ENCODE measurements around the gene SHKBP1. TPM values are rescaled to one million over a fixed set of nuclear protein-coding genes. Genes with fewer than 3 reads are reported as not detected.

Gene SHKBP1
- total and polyA plus RNA-seq, 9 of the 15 experiments (the other 6 are each of a cell fraction or from before 2014, with no cell fraction given), result 1.2 to 58.1 (median 22.3) TPM

DNA sequence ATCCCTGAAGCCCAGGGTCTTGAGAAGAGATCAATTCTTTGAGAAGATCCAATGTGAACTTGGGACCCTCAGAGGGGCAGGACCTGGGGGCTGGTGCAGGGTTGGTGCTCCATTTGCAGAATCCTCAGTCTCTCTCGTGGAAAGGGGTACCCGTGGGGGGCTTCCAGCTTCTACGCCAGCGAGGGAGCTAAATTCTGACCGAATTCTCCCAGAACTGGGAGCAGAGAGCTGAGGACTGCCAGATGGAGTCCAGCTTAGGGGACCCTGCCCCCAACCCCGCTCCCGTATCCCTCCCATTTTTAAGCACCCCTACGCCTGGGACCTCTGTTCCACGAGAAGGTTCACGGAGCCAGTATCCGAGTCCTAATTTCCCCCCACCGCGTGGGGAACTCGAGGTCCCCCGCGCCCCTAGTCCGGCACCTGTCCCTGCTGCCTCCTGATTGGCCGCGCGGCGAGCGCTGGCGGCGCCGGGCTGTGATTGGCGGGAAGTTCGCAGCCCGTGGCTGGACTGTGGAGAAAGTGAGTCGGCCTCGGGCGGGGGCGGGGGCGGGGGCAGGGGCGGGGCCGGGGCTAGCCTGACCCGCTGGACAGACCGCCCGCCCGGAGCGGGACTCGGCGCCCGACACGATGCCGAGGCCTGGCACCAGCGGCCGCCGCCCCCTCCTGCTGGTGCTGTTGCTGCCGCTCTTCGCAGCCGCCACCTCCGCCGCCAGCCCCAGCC, 20.1 kb downstream of the SHKBP1 start (continued):
- TF ChIP-seq CREB3L1 (IDR thresholded peaks at IDR 0.05; ENCODE audit: borderline replicate concordance, low read depth), result no peak
- peak; percentile 89 for TF ChIP-seq LCOR (CRISPR knock-in tag; IDR thresholded peaks at IDR 0.05)
- TF ChIP-seq RBFOX2 (IDR thresholded peaks at IDR 0.05; ENCODE audit: low read depth, low read length), result peak; percentile 62
- TF ChIP-seq FUS (optimal IDR thresholded peaks at IDR 0.05; ENCODE audit: low read depth, low read length), result no peak
- no peak for TF ChIP-seq MAFK (IDR thresholded peaks at IDR 0.05; ENCODE audit: low read length)
- TF ChIP-seq, protein P1, sequence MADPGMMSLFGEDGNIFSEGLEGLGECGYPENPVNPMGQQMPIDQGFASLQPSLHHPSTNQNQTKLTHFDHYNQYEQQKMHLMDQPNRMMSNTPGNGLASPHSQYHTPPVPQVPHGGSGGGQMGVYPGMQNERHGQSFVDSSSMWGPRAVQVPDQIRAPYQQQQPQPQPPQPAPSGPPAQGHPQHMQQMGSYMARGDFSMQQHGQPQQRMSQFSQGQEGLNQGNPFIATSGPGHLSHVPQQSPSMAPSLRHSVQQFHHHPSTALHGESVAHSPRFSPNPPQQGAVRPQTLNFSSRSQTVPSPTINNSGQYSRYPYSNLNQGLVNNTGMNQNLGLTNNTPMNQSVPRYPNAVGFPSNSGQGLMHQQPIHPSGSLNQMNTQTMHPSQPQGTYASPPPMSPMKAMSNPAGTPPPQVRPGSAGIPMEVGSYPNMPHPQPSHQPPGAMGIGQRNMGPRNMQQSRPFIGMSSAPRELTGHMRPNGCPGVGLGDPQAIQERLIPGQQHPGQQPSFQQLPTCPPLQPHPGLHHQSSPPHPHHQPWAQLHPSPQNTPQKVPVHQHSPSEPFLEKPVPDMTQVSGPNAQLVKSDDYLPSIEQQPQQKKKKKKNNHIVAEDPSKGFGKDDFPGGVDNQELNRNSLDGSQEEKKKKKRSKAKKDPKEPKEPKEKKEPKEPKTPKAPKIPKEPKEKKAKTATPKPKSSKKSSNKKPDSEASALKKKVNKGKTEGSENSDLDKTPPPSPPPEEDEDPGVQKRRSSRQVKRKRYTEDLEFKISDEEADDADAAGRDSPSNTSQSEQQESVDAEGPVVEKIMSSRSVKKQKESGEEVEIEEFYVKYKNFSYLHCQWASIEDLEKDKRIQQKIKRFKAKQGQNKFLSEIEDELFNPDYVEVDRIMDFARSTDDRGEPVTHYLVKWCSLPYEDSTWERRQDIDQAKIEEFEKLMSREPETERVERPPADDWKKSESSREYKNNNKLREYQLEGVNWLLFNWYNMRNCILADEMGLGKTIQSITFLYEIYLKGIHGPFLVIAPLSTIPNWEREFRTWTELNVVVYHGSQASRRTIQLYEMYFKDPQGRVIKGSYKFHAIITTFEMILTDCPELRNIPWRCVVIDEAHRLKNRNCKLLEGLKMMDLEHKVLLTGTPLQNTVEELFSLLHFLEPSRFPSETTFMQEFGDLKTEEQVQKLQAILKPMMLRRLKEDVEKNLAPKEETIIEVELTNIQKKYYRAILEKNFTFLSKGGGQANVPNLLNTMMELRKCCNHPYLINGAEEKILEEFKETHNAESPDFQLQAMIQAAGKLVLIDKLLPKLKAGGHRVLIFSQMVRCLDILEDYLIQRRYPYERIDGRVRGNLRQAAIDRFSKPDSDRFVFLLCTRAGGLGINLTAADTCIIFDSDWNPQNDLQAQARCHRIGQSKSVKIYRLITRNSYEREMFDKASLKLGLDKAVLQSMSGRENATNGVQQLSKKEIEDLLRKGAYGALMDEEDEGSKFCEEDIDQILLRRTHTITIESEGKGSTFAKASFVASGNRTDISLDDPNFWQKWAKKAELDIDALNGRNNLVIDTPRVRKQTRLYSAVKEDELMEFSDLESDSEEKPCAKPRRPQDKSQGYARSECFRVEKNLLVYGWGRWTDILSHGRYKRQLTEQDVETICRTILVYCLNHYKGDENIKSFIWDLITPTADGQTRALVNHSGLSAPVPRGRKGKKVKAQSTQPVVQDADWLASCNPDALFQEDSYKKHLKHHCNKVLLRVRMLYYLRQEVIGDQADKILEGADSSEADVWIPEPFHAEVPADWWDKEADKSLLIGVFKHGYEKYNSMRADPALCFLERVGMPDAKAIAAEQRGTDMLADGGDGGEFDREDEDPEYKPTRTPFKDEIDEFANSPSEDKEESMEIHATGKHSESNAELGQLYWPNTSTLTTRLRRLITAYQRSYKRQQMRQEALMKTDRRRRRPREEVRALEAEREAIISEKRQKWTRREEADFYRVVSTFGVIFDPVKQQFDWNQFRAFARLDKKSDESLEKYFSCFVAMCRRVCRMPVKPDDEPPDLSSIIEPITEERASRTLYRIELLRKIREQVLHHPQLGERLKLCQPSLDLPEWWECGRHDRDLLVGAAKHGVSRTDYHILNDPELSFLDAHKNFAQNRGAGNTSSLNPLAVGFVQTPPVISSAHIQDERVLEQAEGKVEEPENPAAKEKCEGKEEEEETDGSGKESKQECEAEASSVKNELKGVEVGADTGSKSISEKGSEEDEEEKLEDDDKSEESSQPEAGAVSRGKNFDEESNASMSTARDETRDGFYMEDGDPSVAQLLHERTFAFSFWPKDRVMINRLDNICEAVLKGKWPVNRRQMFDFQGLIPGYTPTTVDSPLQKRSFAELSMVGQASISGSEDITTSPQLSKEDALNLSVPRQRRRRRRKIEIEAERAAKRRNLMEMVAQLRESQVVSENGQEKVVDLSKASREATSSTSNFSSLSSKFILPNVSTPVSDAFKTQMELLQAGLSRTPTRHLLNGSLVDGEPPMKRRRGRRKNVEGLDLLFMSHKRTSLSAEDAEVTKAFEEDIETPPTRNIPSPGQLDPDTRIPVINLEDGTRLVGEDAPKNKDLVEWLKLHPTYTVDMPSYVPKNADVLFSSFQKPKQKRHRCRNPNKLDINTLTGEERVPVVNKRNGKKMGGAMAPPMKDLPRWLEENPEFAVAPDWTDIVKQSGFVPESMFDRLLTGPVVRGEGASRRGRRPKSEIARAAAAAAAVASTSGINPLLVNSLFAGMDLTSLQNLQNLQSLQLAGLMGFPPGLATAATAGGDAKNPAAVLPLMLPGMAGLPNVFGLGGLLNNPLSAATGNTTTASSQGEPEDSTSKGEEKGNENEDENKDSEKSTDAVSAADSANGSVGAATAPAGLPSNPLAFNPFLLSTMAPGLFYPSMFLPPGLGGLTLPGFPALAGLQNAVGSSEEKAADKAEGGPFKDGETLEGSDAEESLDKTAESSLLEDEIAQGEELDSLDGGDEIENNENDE (IDR thresholded peaks at IDR 0.05; ENCODE audit: low read depth, low read length), result no peak
- TF ChIP-seq CC2D1A (IDR thresholded peaks at IDR 0.05), result no peak
- TF ChIP-seq KAT2B (IDR thresholded peaks at IDR 0.05; ENCODE audit: low read depth, low read length), result no peak
- 0 out of 2 replicates have a peak, but pooled peaks have one; percentile 35 for TF ChIP-seq ZFX (CRISPR knock-in tag; IDR thresholded peaks at IDR 0.05)
- TF ChIP-seq BHLHE40 (IDR thresholded peaks at IDR 0.05; ENCODE audit: low read length), result 0 out of 2 replicates have a peak, but pooled peaks have one; percentile 13
- TF ChIP-seq ARNT (IDR thresholded peaks at IDR 0.05), result no peak
- TF ChIP-seq SRSF7 (optimal IDR thresholded peaks at IDR 0.05; ENCODE audit: low read depth, low read length), result no peak
- 0 out of 2 replicates have a peak, but pooled peaks have one; percentile 50 for TF ChIP-seq ETV5 (CRISPR knock-in tag; IDR thresholded peaks at IDR 0.05; ENCODE audit: low read depth)
- no peak for TF ChIP-seq MTA1 (IDR thresholded peaks at IDR 0.05; ENCODE audit: borderline replicate concordance)
- no peak for TF ChIP-seq ZNF695 (CRISPR knock-in tag; IDR thresholded peaks at IDR 0.05)
- TF ChIP-seq TAF15 (IDR thresholded peaks at IDR 0.05; ENCODE audit: low read depth, low read length), result no peak
- TF ChIP-seq ZNF778 (CRISPR knock-in tag; IDR thresholded peaks at IDR 0.05), result no peak

All from K562 (cell line).